ENCODE measurements around the gene SCFD1. TPM values are rescaled to one million over a fixed set of nuclear protein-coding genes. Genes with fewer than 3 reads are reported as not detected.

SCFD1 gene, protein sequence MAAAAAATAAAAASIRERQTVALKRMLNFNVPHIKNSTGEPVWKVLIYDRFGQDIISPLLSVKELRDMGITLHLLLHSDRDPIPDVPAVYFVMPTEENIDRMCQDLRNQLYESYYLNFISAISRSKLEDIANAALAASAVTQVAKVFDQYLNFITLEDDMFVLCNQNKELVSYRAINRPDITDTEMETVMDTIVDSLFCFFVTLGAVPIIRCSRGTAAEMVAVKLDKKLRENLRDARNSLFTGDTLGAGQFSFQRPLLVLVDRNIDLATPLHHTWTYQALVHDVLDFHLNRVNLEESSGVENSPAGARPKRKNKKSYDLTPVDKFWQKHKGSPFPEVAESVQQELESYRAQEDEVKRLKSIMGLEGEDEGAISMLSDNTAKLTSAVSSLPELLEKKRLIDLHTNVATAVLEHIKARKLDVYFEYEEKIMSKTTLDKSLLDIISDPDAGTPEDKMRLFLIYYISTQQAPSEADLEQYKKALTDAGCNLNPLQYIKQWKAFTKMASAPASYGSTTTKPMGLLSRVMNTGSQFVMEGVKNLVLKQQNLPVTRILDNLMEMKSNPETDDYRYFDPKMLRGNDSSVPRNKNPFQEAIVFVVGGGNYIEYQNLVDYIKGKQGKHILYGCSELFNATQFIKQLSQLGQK
- 157 TPM for total RNA-seq

DNA sequence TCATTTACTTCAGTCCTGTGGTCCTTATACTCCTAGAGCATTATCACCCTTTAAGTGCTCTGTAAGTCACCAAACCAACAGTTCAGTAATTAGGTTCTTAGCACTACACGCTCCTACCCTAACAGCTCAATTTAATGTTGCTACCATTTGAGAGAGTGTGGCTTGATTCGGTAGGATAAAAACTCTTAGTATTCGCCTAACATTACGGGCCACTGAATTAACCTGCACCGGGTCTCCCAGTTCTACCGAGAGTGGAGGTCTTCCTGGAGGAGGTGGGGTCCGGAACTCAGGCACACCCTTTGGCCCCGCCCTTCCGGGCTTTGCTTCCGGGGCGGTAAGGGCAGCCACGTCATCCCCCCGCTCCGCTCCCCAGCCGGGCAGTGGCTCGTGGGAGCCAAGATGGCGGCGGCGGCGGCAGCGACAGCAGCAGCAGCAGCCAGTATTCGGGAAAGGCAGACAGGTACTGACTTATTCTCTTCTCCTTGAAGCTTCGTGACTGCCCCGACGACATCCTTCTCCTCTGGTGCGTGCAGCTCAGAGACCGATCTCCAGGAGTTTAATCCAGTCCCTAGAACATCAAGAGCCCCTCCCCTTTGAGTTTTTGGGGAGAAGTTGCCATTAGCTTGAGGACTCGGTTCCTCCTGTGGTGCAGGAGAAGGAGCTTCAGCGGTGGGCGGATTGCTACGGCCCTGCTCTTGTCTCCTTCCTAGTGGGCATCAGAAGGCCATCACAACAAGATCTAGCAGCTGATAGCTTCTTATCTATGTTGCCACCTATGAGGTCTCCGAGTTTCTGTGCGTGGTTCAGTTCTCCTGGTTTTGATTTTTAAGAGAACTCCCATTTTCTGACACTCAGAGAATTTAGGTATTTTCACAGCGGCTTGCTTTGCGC, at the start of gene SCFD1:
TSS of gene SCFD1 (plus strand) at position 380 of the 891 bp plus-strand sequence. CDS start at position 400, 20 bp downstream.

Other genes starting within 250 kb of the SCFD1 start
- 23.3 TPM for gene G2E3, start 63.2 kb upstream of the SCFD1 start, total RNA-seq

Measured in metanephros (tissue), 1 donor.